ENCODE measurements around the gene ATAD3A.
"Not testable (repeated sequence)": the region's sequence is repeated elsewhere in the genome, so short reads cannot be mapped to it uniquely, and the experiment has no call there.

ATAD3A gene

GRCh38 chr1:1489861-1490260 is 22.1 kb upstream of the ATAD3A start:
- no peak for DNase-seq (ENCODE audit: low read depth in 2 of 2)

GRCh38 chr1:1490633-1491230 is 21.2 kb upstream of the ATAD3A start:
- no peak for DNase-seq (ENCODE audit: low read depth in 2 of 2)

- DNase-seq (ENCODE audit: low read depth in 2 of 2) = no peak
These were observed 20.4 kb upstream of the ATAD3A start for GRCh38 chr1:1491601-1492000.

GRCh38 chr1:1494311-1494710 is 17.7 kb upstream of the ATAD3A start:
- DNase-seq (ENCODE audit: low read depth in 2 of 2) = not testable (repeated sequence)

GRCh38 chr1:1495461-1495975 is 16.4 kb upstream of the ATAD3A start:
- DNase-seq (ENCODE audit: low read depth in 2 of 2) = not testable (repeated sequence)

GRCh38 chr1:1504777-1505365 is 7.1 kb upstream of the ATAD3A start:
- DNase-seq (ENCODE audit: low read depth in 2 of 2) = peak; percentile 45 to 53

GRCh38 chr1:1505366-1505798 is 6.6 kb upstream of the ATAD3A start:
- DNase-seq (ENCODE audit: low read depth in 2 of 2) = not testable (repeated sequence)

GRCh38 chr1:1505801-1506200 is 6.2 kb upstream of the ATAD3A start:
- DNase-seq (ENCODE audit: low read depth in 2 of 2) = not testable (repeated sequence)

- no peak for DNase-seq (ENCODE audit: low read depth in 2 of 2)
These were observed 4.7 kb upstream of the ATAD3A start for GRCh38 chr1:1507305-1507704.

GRCh38 chr1:1508775-1509464 is 3.0 kb upstream of the ATAD3A start:
- DNase-seq (ENCODE audit: low read depth in 2 of 2) = not testable (repeated sequence)

GRCh38 chr1:1509465-1509850 is 2.5 kb upstream of the ATAD3A start:
- DNase-seq (ENCODE audit: low read depth in 2 of 2) = not testable (repeated sequence)

- no peak for DNase-seq (ENCODE audit: low read depth in 2 of 2)
These were observed 940 bp upstream of the ATAD3A start for GRCh38 chr1:1510912-1511532.

- peak in 1 of 2 donors; percentile 28 for DNase-seq (ENCODE audit: low read depth in 2 of 2)
These were observed 463 bp downstream of the ATAD3A start for GRCh38 chr1:1512425-1512824.

GRCh38 chr1:1513675-1514074 is 1.7 kb downstream of the ATAD3A start:
- not testable (repeated sequence) for DNase-seq (ENCODE audit: low read depth in 2 of 2)

GRCh38 chr1:1514376-1514775 is 2.4 kb downstream of the ATAD3A start:
- DNase-seq (ENCODE audit: low read depth in 2 of 2) = not testable (repeated sequence)

- DNase-seq (ENCODE audit: low read depth in 2 of 2) = not testable (repeated sequence)
These were observed 5.0 kb downstream of the ATAD3A start for GRCh38 chr1:1516923-1517322.

- no peak for DNase-seq (ENCODE audit: low read depth in 2 of 2)
These were observed 6.1 kb downstream of the ATAD3A start for GRCh38 chr1:1517973-1518620.

GRCh38 chr1:1518621-1519007 is 6.7 kb downstream of the ATAD3A start:
- not testable (repeated sequence) for DNase-seq (ENCODE audit: low read depth in 2 of 2)

- DNase-seq (ENCODE audit: low read depth in 2 of 2) = not testable (repeated sequence)
These were observed 8.0 kb downstream of the ATAD3A start for GRCh38 chr1:1519805-1520505.

GRCh38 chr1:1521331-1521730 is 9.4 kb downstream of the ATAD3A start:
- no peak for DNase-seq (ENCODE audit: low read depth in 2 of 2)

GRCh38 chr1:1522536-1522935 is 10.6 kb downstream of the ATAD3A start:
- DNase-seq (ENCODE audit: low read depth in 2 of 2) = not testable (repeated sequence)

Data from stimulated activated CD4-positive, alpha-beta T cell treated with anti-CD3 and anti-CD28 coated beads, Interleukin-1b, Interleukin-23, amount 100 ng/mL, for 4 hours (primary cell).